K562 (cell line): ENCODE data around the gene OXSR1. TPM values are rescaled to one million over a fixed set of nuclear protein-coding genes. Genes with fewer than 3 reads are reported as not detected.

ENCODE experiments used
- CAMTA2 ChIP-seq: fragments of 250-450 bp; sonication (Bioruptor Pico); conservative IDR thresholded peaks from 2 replicates; pipeline ENCODE4 v1.5.1; 2022
- IRF2 ChIP-seq: sonication (generic); formaldehyde crosslinking; IDR thresholded peaks from 2 replicates; pipeline ENCODE4 v1.8.1; 2022; ENCODE audit warnings: mild to moderate bottlenecking, missing genetic modification reagents
- KDM1A ChIP-seq, 2 experiments: fragments of 450-650 bp; IDR thresholded peaks; 2 replicates each; pipeline ENCODE4 v1.6.1; 2016; ENCODE audit warnings: mild to moderate bottlenecking in 2 of 2
- NCOR1 ChIP-seq: fragments of 450-650 bp; IDR thresholded peaks from 2 replicates; pipeline ENCODE4 v1.6.1; 2016; ENCODE audit warnings: mild to moderate bottlenecking, moderate library complexity
- NR1H2 ChIP-seq: sonication (generic); formaldehyde crosslinking; IDR thresholded peaks from 2 replicates; pipeline ENCODE4 v1.4.0; 2020; ENCODE audit warnings: mild to moderate bottlenecking, missing genetic modification reagents
- PCBP2 ChIP-seq: fragments of 200-400 bp; formaldehyde crosslinking; IDR thresholded peaks from 2 replicates; pipeline ENCODE4 v1.6.1; 2018; ENCODE audit warnings: low read length, low read depth, mild to moderate bottlenecking, moderate library complexity; ENCODE audit not compliant: poor library complexity, severe bottlenecking
- POLR2AphosphoS2 ChIP-seq: IDR thresholded peaks from 2 replicates; pipeline ENCODE4 v1.6.1; 2012; ENCODE audit warnings: low read length, improper control_type of control experiment
- ZEB2 ChIP-seq: fragments of 450-650 bp; IDR thresholded peaks from 2 replicates; pipeline ENCODE4 v1.6.1; 2016
- ZNF134 ChIP-seq: fragments of 250-450 bp; sonication (Bioruptor Pico); conservative IDR thresholded peaks from 2 replicates; pipeline ENCODE4 v1.4.0; 2020
- polyA plus RNA-seq, 8 experiments: library from polyadenylated mRNA; depleted of rRNA in 4 of 8; stranded (reverse) in 5 of 8; unstranded in 3 of 8; fragments of >200 nt; fragmentation: Nextera tagmentation in 2 of 8; fragmentation: Illumina TruSeq in 1 of 8; extraction: Ambion mirVana in 2 of 8; extraction: Trizol in 1 of 8; gene quantifications; 2 replicates each; pipeline versions ENCODE4 v1.2.1 to v1.2.3, GENCODE V29; 2011 to 2014; ENCODE audit warnings: inconsistent platforms in 1 of 8, missing spikeins in 1 of 8
- total RNA-seq, 7 experiments: library from RNA; depleted of rRNA in 6 of 7; stranded (reverse); fragments of >200 nt in 6 of 7; fragmentation: Illumina TruSeq in 2 of 7; extraction: Trizol in 2 of 7; gene quantifications; 2 replicates each; pipeline versions ENCODE4 v1.2.1 to v1.2.3, GENCODE V29; 2011 to 2021; ENCODE audit warnings: low replicate concordance in 1 of 7
- TF ChIP-seq, protein P1 (sequence below): fragments of 250-450 bp; sonication (Bioruptor Pico); IDR thresholded peaks from 2 replicates; pipeline ENCODE4 v1.8.0; 2022; ENCODE audit warnings: inconsistent platforms
- TF ChIP-seq, protein P2 (sequence below): sonication (generic); formaldehyde crosslinking; IDR thresholded peaks from 2 replicates; pipeline ENCODE4 v1.8.1; 2022; ENCODE audit warnings: missing genetic modification reagents
- TF ChIP-seq, protein P3 (sequence below): fragments of 200-600 bp; sonication (generic); IDR thresholded peaks from one replicate; pipeline ENCODE4 v1.6.1; 2012; ENCODE audit warnings: mild to moderate bottlenecking, low read depth, low read length, inconsistent platforms
- TF ChIP-seq, protein P4 (sequence below): sonication (generic); formaldehyde crosslinking; IDR thresholded peaks from 2 replicates; pipeline ENCODE4 v1.8.0; 2022; ENCODE audit warnings: mild to moderate bottlenecking, missing genetic modification reagents

The OXSR1 gene
- total and polyA plus RNA-seq, 9 of the 15 experiments (the other 6 are each of a cell fraction or from before 2014, with no cell fraction given) = 15.7 to 87.6 (median 48.7) TPM

DNA sequence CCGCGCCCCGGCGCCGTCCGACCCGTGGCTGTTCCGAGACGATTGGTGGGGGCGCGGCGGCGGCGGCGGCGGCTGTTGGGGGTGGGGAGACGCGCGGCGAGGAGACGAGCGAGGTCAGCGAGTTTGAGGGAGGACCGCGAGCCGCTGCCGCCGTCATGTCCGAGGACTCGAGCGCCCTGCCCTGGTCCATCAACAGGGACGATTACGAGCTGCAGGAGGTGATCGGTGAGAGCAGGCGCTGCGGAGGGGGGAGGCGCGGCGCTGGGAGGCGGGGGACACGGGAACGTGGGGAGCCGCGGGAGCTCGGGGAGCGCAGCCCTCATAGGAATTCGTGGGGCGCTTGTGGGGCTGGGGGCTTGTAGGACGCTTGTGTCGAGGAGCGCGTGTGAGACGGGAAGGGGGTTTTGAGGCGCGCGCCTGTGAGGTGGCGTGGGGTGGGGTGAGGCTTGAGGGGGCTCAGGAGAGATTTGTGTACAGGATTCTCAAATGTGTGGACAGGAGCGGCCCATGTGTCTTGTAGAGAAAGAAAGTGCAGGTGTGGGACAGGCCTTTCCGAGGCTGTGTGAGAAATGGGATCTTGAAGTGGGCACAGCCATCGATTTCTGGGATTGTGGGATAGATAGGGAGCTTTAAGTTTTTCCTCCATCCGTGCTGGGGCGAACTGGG lies 518 bp downstream of the OXSR1 start (continued):
- TF ChIP-seq, protein P1, sequence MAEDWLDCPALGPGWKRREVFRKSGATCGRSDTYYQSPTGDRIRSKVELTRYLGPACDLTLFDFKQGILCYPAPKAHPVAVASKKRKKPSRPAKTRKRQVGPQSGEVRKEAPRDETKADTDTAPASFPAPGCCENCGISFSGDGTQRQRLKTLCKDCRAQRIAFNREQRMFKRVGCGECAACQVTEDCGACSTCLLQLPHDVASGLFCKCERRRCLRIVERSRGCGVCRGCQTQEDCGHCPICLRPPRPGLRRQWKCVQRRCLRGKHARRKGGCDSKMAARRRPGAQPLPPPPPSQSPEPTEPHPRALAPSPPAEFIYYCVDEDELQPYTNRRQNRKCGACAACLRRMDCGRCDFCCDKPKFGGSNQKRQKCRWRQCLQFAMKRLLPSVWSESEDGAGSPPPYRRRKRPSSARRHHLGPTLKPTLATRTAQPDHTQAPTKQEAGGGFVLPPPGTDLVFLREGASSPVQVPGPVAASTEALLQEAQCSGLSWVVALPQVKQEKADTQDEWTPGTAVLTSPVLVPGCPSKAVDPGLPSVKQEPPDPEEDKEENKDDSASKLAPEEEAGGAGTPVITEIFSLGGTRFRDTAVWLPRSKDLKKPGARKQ = no peak
- TF ChIP-seq NR1H2 (CRISPR knock-in tag) = no peak; the same call in 1 of the 2 replicates
- no peak for TF ChIP-seq POLR2AphosphoS2
- TF ChIP-seq ZNF134 (CRISPR knock-in tag) = no peak
- no peak for TF ChIP-seq CAMTA2 (CRISPR knock-in tag)
- TF ChIP-seq PCBP2 = no peak
- TF ChIP-seq, protein P2, sequence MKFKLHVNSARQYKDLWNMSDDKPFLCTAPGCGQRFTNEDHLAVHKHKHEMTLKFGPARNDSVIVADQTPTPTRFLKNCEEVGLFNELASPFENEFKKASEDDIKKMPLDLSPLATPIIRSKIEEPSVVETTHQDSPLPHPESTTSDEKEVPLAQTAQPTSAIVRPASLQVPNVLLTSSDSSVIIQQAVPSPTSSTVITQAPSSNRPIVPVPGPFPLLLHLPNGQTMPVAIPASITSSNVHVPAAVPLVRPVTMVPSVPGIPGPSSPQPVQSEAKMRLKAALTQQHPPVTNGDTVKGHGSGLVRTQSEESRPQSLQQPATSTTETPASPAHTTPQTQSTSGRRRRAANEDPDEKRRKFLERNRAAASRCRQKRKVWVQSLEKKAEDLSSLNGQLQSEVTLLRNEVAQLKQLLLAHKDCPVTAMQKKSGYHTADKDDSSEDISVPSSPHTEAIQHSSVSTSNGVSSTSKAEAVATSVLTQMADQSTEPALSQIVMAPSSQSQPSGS = no peak; the same call in none of the 2 replicates
- no peak for TF ChIP-seq ZEB2
- TF ChIP-seq, protein P3, sequence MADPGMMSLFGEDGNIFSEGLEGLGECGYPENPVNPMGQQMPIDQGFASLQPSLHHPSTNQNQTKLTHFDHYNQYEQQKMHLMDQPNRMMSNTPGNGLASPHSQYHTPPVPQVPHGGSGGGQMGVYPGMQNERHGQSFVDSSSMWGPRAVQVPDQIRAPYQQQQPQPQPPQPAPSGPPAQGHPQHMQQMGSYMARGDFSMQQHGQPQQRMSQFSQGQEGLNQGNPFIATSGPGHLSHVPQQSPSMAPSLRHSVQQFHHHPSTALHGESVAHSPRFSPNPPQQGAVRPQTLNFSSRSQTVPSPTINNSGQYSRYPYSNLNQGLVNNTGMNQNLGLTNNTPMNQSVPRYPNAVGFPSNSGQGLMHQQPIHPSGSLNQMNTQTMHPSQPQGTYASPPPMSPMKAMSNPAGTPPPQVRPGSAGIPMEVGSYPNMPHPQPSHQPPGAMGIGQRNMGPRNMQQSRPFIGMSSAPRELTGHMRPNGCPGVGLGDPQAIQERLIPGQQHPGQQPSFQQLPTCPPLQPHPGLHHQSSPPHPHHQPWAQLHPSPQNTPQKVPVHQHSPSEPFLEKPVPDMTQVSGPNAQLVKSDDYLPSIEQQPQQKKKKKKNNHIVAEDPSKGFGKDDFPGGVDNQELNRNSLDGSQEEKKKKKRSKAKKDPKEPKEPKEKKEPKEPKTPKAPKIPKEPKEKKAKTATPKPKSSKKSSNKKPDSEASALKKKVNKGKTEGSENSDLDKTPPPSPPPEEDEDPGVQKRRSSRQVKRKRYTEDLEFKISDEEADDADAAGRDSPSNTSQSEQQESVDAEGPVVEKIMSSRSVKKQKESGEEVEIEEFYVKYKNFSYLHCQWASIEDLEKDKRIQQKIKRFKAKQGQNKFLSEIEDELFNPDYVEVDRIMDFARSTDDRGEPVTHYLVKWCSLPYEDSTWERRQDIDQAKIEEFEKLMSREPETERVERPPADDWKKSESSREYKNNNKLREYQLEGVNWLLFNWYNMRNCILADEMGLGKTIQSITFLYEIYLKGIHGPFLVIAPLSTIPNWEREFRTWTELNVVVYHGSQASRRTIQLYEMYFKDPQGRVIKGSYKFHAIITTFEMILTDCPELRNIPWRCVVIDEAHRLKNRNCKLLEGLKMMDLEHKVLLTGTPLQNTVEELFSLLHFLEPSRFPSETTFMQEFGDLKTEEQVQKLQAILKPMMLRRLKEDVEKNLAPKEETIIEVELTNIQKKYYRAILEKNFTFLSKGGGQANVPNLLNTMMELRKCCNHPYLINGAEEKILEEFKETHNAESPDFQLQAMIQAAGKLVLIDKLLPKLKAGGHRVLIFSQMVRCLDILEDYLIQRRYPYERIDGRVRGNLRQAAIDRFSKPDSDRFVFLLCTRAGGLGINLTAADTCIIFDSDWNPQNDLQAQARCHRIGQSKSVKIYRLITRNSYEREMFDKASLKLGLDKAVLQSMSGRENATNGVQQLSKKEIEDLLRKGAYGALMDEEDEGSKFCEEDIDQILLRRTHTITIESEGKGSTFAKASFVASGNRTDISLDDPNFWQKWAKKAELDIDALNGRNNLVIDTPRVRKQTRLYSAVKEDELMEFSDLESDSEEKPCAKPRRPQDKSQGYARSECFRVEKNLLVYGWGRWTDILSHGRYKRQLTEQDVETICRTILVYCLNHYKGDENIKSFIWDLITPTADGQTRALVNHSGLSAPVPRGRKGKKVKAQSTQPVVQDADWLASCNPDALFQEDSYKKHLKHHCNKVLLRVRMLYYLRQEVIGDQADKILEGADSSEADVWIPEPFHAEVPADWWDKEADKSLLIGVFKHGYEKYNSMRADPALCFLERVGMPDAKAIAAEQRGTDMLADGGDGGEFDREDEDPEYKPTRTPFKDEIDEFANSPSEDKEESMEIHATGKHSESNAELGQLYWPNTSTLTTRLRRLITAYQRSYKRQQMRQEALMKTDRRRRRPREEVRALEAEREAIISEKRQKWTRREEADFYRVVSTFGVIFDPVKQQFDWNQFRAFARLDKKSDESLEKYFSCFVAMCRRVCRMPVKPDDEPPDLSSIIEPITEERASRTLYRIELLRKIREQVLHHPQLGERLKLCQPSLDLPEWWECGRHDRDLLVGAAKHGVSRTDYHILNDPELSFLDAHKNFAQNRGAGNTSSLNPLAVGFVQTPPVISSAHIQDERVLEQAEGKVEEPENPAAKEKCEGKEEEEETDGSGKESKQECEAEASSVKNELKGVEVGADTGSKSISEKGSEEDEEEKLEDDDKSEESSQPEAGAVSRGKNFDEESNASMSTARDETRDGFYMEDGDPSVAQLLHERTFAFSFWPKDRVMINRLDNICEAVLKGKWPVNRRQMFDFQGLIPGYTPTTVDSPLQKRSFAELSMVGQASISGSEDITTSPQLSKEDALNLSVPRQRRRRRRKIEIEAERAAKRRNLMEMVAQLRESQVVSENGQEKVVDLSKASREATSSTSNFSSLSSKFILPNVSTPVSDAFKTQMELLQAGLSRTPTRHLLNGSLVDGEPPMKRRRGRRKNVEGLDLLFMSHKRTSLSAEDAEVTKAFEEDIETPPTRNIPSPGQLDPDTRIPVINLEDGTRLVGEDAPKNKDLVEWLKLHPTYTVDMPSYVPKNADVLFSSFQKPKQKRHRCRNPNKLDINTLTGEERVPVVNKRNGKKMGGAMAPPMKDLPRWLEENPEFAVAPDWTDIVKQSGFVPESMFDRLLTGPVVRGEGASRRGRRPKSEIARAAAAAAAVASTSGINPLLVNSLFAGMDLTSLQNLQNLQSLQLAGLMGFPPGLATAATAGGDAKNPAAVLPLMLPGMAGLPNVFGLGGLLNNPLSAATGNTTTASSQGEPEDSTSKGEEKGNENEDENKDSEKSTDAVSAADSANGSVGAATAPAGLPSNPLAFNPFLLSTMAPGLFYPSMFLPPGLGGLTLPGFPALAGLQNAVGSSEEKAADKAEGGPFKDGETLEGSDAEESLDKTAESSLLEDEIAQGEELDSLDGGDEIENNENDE = no peak
- TF ChIP-seq, protein P4, sequence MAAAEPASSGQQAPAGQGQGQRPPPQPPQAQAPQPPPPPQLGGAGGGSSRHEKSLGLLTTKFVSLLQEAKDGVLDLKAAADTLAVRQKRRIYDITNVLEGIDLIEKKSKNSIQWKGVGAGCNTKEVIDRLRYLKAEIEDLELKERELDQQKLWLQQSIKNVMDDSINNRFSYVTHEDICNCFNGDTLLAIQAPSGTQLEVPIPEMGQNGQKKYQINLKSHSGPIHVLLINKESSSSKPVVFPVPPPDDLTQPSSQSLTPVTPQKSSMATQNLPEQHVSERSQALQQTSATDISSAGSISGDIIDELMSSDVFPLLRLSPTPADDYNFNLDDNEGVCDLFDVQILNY (CRISPR knock-in tag) = 0 out of 2 replicates have a peak, but pooled peaks have one; percentile 31
- TF ChIP-seq KDM1A (IDR thresholded peaks at IDR 0.05) = no peak
- TF ChIP-seq IRF2 (CRISPR knock-in tag) = no peak
- peak; percentile 6; the same call in 1 of the 2 replicates for TF ChIP-seq NCOR1
